GM12874 (cell line): Measurements from ENCODE around the gene CIAO2B.

ENCODE experiments used
- TF ChIP-seq, protein P1 (sequence below): IDR thresholded peaks from 2 replicates; pipeline ENCODE4 v1.5.1; 2011; ENCODE audit warnings: low read depth, mild to moderate bottlenecking, control low read depth, low read length, moderate library complexity; ENCODE audit not compliant: insufficient read depth

CIAO2B gene

DNA sequence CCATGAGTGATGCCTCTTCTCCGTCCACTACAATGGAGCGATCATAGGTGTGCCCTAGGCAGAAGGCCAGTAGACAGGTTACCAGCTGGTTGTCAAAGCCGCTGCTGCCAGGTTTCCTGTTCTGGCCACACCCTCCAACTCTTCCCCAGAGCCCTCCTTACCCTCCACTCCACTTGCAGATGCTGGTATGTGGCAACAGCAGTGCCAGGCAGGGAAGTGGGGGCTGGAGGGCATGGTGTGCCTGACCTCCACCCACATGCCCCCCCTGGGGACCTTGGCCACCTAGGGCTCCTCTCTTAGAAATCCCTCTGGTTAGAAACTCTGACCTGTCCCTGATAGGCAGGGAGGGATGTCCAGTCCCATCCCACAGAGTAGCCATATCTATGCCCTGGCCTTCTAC, 10.3 kb downstream of the CIAO2B start:
- TF ChIP-seq, protein P1, sequence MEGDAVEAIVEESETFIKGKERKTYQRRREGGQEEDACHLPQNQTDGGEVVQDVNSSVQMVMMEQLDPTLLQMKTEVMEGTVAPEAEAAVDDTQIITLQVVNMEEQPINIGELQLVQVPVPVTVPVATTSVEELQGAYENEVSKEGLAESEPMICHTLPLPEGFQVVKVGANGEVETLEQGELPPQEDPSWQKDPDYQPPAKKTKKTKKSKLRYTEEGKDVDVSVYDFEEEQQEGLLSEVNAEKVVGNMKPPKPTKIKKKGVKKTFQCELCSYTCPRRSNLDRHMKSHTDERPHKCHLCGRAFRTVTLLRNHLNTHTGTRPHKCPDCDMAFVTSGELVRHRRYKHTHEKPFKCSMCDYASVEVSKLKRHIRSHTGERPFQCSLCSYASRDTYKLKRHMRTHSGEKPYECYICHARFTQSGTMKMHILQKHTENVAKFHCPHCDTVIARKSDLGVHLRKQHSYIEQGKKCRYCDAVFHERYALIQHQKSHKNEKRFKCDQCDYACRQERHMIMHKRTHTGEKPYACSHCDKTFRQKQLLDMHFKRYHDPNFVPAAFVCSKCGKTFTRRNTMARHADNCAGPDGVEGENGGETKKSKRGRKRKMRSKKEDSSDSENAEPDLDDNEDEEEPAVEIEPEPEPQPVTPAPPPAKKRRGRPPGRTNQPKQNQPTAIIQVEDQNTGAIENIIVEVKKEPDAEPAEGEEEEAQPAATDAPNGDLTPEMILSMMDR: no peak

DNA sequence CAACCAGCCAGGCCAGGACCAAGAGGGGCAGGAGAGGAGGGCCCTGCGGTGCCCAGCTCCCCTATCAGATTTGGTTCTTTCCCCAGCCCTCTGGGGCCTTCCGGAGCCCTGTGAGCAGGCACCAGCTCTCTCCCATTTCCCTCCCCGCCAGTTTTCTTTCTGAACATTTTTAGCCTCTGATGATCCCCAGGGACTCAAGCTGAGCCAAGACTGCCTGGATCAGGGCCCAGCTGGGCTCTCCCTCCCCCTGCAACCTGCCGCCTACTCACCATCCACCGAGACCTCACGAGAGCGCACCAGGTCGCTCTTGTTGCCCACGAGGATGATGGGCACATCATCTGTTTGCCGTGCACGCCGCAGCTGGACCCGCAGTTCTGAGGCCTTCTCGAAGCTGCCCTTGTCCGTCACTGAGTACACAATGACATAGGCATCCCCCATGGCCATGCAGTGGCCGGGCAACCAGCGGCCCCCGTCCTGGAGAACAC, 10.9 kb downstream of the CIAO2B start:
- TF ChIP-seq, protein P1: no peak

DNA sequence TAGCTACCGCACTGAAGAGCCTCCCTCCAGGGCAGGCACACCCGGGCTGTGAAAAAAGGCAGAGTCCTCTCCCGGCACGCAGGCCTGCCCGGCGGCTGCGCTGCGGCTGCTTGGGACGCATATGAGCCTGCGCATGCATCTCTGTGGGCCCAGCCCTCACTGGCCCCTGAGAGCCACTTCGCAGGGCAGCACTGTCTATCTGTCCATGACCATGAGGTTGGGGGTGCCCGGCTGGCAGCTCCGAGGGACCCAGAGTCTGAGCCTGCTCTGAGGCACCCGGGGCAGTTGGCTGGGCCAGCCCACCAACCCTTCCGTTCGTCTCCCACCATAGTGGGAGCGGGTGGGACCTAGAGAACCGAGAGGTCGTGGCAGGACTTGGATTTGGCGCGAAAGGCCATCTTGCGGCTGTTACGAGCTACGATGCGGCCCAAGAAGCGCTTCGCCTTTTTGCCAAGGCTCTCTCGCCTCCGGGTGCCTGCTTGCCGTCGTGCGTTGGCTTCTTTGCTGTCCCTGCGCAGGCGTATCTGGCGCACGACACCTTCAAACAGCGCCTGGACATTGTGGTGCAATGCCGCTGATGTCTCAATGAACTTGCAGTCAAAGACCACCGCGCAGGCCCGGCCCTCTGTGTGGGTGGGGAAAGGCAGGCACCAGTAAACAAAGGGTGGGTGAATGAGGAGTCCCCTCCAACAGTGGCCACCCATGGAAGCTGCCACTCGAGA, 12.3 kb downstream of the CIAO2B start:
- TF ChIP-seq, protein P1: no peak

DNA sequence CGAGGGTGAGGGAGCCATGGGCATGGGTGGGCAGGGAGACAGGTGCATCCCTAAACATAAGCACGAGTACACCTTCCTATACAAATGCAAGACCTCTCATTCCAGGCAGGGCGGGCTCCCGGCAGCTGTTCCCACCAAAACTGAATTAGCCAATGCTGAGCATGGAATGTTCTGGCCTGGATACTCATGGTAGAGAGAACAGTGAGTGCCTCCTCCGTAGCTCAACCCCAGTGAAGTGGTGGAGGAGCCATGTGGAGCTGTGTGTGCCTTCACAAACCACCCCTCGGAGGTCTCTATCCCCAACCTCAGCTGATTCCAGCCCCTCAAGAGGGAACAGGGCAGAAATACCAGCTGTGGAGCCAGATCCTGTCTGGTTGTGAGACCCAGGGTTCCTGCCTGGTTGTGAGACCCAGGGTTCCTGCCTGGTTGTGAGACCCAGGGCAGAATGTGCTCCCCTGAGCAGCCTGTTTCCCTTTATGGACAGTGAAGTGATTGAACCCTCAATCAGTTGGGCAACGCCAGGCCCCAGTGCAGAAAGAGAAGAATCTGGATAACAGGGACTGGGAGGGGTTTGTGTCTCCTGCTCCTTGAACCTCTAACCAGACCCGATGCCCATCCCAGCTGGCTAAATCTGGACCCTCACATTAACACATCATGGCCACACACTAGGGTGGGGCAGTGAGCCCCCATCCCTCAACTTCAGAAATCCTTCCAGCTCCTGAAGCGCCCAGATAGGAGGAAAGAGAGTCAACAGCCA, 13.1 kb downstream of the CIAO2B start:
- TF ChIP-seq, protein P1: no peak

DNA sequence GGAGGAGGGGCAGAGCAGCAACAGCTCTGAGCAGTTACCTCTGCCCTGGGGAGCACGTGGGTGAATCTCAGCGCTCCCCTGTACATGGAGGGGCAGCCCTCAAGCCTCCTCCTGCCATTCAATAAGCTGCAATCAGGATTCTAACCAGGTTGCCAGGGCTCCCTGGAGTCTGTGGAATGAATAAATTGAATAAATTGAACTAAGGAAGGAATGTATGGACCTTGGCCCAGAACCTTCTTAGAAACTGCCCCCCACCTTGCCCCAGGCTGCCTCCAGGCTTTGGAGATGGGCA, 14.0 kb downstream of the CIAO2B start:
- TF ChIP-seq, protein P1: no peak

DNA sequence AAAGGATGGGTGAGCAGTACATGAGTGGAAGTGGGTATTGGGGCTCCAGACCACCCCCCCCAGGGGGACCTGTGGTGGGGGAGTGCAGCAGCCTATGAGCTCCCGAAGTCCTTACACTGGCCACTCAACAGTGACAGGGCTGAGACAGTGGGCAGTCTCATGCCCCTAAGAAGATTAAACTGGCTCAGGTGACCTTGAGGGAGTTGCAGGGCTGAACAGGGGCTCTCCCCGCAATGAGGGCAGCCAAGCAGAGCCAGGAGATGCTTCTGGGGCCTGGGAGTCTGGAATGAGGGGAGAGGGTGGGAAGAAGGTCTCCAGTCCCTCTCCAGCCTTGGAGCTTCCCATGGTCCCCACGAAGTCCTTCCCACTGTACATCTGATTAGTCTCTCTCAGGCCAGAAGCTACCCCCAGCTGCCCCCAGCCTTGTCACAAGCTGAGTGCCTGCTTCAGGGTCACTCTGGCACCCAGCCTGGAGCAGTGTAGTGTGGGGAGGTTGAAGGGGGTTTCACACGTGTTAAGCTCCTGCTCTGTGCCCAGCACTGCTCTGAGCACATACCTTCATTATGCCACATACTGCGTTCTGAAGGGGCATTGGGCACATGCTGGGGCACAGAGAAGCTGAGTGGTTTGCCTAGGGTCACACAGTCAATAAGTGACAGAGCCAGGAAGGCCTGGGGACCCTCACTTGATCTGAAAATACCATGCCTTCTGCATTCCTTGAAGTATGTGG, 14.5 kb downstream of the CIAO2B start:
- TF ChIP-seq, protein P1: no peak
